GM20431 (cell line): ENCODE data around the gene RASA4B.

ENCODE experiments used
- in situ Hi-C: fragments of 300-500 bp; cut with MseI, MboI; formaldehyde crosslinking; loops from one replicate; pipeline ENCODE4 v1.15.0; 2020; ENCODE audit warnings: low sequenced_read_pairs; ENCODE audit not compliant: unreplicated experiment

Gene RASA4B

GRCh38 chr7:102457352-102457924 is 60.1 kb downstream of the RASA4B start:
- in situ Hi-C loops: no loop called here

- in situ Hi-C loops: no loop called here
Observed at GRCh38 chr7:102456327-102456726, 61.2 kb downstream of the RASA4B start.

GRCh38 chr7:102455596-102455995 is 62.0 kb downstream of the RASA4B start:
- in situ Hi-C loops: no loop called here

- in situ Hi-C loops: loop anchor here (5.0 kb wide), 1 partner anchor 48 kb away; no protein-coding TSS in a partner anchor
Observed at GRCh38 chr7:102454932-102455331, 62.6 kb downstream of the RASA4B start.

- in situ Hi-C loops: loop anchor here (5.0 kb wide), 1 partner anchor 47 kb away; no protein-coding TSS in a partner anchor
Observed at GRCh38 chr7:102454468-102454867, 63.1 kb downstream of the RASA4B start.

- in situ Hi-C loops: loop anchor here (5.0 kb wide), 1 partner anchor 46 kb away; no protein-coding TSS in a partner anchor
Observed at GRCh38 chr7:102453319-102453718, 64.3 kb downstream of the RASA4B start.

GRCh38 chr7:102452451-102452850 is 65.1 kb downstream of the RASA4B start:
- in situ Hi-C loops: loop anchor here (5.0 kb wide), 1 partner anchor 45 kb away; no protein-coding TSS in a partner anchor

- in situ Hi-C loops: loop anchor here (5.0 kb wide), 1 partner anchor 44 kb away; no protein-coding TSS in a partner anchor
Observed at GRCh38 chr7:102451371-102452054, 66.1 kb downstream of the RASA4B start.

- in situ Hi-C loops: loop anchor here (5.0 kb wide), 1 partner anchor 43 kb away; no protein-coding TSS in a partner anchor
Observed at GRCh38 chr7:102450242-102450641, 67.3 kb downstream of the RASA4B start.

- in situ Hi-C loops: no loop called here
Observed at GRCh38 chr7:102449136-102449535, 68.4 kb downstream of the RASA4B start.

- in situ Hi-C loops: no loop called here
Observed at GRCh38 chr7:102447311-102447710, 70.3 kb downstream of the RASA4B start.

- in situ Hi-C loops: no loop called here
Observed at GRCh38 chr7:102446387-102447156, 71.0 kb downstream of the RASA4B start.

- in situ Hi-C loops: no loop called here
Observed at GRCh38 chr7:102445674-102446071, 71.9 kb downstream of the RASA4B start.

GRCh38 chr7:102444961-102445673 is 72.5 kb downstream of the RASA4B start:
- in situ Hi-C loops: no loop called here

- in situ Hi-C loops: no loop called here
Observed at GRCh38 chr7:102439963-102440795, 77.4 kb downstream of the RASA4B start.

- in situ Hi-C loops: no loop called here
Observed at GRCh38 chr7:102436118-102436517, 81.5 kb downstream of the RASA4B start.

- in situ Hi-C loops: no loop called here
Observed at GRCh38 chr7:102434039-102434486, 83.5 kb downstream of the RASA4B start.

- in situ Hi-C loops: no loop called here
Observed at GRCh38 chr7:102433219-102434038, 84.1 kb downstream of the RASA4B start, which contains the start of gene ORAI2. Gene ORAI2, plus strand, starts transcription at chr7:102433575. Its CDS starts 5,382 bp downstream, at chr7:102438957.
